ENCODE results near the gene EFHD1.

EFHD1 gene

DNA sequence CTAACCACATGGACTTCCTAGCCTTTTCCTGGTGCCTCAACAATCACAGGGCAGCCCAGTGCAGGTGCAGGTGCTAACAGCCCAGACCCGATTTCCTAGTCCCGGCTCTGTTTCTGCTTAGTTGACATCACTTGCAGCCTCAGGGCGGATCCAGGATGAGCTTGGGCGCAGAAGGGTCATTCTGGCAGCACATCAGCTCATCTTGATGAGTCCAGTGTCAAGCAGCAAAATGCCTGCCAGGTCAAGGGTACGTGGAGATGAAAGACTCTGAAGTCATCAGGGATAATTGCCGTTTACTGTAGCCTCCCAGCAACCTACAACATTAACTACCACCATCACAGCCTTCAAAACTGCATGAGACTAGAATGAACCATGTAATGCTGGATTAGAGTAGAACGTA lies 39.4 kb upstream of the EFHD1 start:
- Histone ChIP-seq H3K27ac (replicated peaks) (no peak overlapping the region), H3K4me3 (replicated peaks; ENCODE audit: insufficient read depth, low read length) (no peak overlapping the region), H3K27me3 (ENCODE audit: insufficient read depth, poor library complexity, severe bottlenecking) (no peaks in the 10 kb centered on the region)
- no peak for TF ChIP-seq SPI1 (IDR thresholded peaks at IDR 0.05; ENCODE audit: borderline replicate concordance, low read depth)
- TF ChIP-seq, protein P1, sequence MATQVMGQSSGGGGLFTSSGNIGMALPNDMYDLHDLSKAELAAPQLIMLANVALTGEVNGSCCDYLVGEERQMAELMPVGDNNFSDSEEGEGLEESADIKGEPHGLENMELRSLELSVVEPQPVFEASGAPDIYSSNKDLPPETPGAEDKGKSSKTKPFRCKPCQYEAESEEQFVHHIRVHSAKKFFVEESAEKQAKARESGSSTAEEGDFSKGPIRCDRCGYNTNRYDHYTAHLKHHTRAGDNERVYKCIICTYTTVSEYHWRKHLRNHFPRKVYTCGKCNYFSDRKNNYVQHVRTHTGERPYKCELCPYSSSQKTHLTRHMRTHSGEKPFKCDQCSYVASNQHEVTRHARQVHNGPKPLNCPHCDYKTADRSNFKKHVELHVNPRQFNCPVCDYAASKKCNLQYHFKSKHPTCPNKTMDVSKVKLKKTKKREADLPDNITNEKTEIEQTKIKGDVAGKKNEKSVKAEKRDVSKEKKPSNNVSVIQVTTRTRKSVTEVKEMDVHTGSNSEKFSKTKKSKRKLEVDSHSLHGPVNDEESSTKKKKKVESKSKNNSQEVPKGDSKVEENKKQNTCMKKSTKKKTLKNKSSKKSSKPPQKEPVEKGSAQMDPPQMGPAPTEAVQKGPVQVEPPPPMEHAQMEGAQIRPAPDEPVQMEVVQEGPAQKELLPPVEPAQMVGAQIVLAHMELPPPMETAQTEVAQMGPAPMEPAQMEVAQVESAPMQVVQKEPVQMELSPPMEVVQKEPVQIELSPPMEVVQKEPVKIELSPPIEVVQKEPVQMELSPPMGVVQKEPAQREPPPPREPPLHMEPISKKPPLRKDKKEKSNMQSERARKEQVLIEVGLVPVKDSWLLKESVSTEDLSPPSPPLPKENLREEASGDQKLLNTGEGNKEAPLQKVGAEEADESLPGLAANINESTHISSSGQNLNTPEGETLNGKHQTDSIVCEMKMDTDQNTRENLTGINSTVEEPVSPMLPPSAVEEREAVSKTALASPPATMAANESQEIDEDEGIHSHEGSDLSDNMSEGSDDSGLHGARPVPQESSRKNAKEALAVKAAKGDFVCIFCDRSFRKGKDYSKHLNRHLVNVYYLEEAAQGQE (IDR thresholded peaks at IDR 0.05; ENCODE audit: insufficient replicate concordance, low read depth) = no peak
- TF ChIP-seq CTCF (IDR thresholded peaks at IDR 0.05; ENCODE audit: insufficient read depth, low read length) = no peak
- TF ChIP-seq POLR2AphosphoS5 (IDR thresholded peaks at IDR 0.05; ENCODE audit: low read depth) = no peak
- no peak for TF ChIP-seq GABPA (IDR thresholded peaks at IDR 0.05; ENCODE audit: low read depth)
- no peak for DNase-seq (ENCODE audit: low read depth in 1 of 2, low spot score in 1 of 2)

GRCh38 chr2:232597362-232598079 lies 35.9 kb upstream of the EFHD1 start:
- Histone ChIP-seq H3K4me3 (replicated peaks; ENCODE audit: insufficient read depth, low read length) (no peak overlapping the region), H3K27ac (replicated peaks) (no peak overlapping the region), H3K27me3 (ENCODE audit: insufficient read depth, poor library complexity, severe bottlenecking) (no peaks in the 10 kb centered on the region)
- TF ChIP-seq, protein P1 (IDR thresholded peaks at IDR 0.05; ENCODE audit: insufficient replicate concordance, low read depth) = no peak
- TF ChIP-seq CTCF (IDR thresholded peaks at IDR 0.05; ENCODE audit: insufficient read depth, low read length) (no peak), SPI1 (IDR thresholded peaks at IDR 0.05; ENCODE audit: borderline replicate concordance, low read depth) (no peak), POLR2AphosphoS5 (IDR thresholded peaks at IDR 0.05; ENCODE audit: low read depth) (no peak), GABPA (IDR thresholded peaks at IDR 0.05; ENCODE audit: low read depth) (no peak)
- no peak for DNase-seq (ENCODE audit: low read depth in 1 of 2, low spot score in 1 of 2)

GRCh38 chr2:232598293-232598692 lies 35.1 kb upstream of the EFHD1 start:
- DNase-seq (ENCODE audit: low read depth in 1 of 2, low spot score in 1 of 2) = no peak
- TF ChIP-seq SPI1 (IDR thresholded peaks at IDR 0.05; ENCODE audit: borderline replicate concordance, low read depth) = no peak
- TF ChIP-seq, protein P1 (IDR thresholded peaks at IDR 0.05; ENCODE audit: insufficient replicate concordance, low read depth) = no peak
- TF ChIP-seq CTCF (IDR thresholded peaks at IDR 0.05; ENCODE audit: insufficient read depth, low read length) = no peak
- H3K27me3 ChIP-seq (ENCODE audit: insufficient read depth, poor library complexity, severe bottlenecking) = no peaks in the 10 kb centered on the region
- H3K4me3 ChIP-seq (replicated peaks; ENCODE audit: insufficient read depth, low read length) = no peak overlapping the region
- no peak overlapping the region for H3K27ac ChIP-seq (replicated peaks)
